Measurements from ENCODE around the gene PAQR6. TPM values are rescaled to one million over a fixed set of nuclear protein-coding genes. Genes with fewer than 3 reads are reported as not detected.
A peak's percentile ranks its signal among the peaks of the same experiment; 100 is the strongest.

PAQR6 gene
- polyA plus RNA-seq, 1 donor from 2014 or later = 16.8 TPM

DNA sequence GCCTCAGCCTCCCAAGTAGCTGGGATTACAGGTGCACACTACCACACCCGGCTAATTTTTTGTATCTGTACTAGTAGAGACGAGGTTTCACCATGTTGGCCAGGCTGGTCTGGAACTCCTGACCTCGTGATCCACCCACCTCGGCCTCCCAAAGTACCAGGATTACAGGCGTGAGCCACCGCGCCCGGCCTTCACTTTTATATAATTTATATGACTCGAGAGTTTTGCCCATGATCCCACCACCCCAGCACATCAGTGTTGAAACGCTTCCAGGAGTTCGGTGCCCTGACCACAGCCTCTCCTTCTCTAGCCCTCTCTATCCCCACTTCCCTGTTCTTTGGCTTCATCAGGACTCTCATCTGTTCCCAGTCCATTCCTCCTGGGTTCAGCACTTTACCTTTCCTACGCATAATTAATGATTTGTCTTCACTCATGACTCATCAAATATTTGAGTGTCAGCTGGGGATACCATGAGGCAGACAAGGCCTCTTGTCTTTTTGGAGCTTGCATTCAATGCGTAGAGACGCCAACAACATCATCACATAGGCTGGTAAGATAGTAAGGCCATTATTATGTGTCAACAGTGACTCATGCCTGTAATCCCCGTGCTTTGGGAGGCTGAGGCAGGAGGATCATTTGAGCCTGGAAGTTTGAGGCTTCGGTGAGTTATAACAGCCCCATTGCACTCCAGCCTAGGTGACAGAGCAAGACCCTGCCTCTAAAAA, 33.7 kb downstream of the PAQR6 start:
- Histone ChIP-seq H3K27ac (ENCODE audit: low read length) (peak overlapping the region; percentile 96), H3K27me3 (ENCODE audit: insufficient read depth, low read depth, low read length) (no peaks in the 10 kb centered on the region), H3F3A (ENCODE audit: insufficient read depth, low read length, poor library complexity, severe bottlenecking) (no peaks in the 10 kb centered on the region), H3K9me3 (ENCODE audit: low read length) (no peaks in the 10 kb centered on the region), H3K9me2 (ENCODE audit: insufficient read depth, low read length) (no peaks in the 10 kb centered on the region), H3K4me3 (ENCODE audit: low read length) (peak overlapping the region; percentile 81), H4K20me1 (ENCODE audit: insufficient read depth) (no peaks in the 10 kb centered on the region), H3K9ac (ENCODE audit: low read length) (peak overlapping the region; percentile 89), H3K4me2 (ENCODE audit: low read length) (peak overlapping the region; percentile 94), H3K36me3 (ENCODE audit: insufficient read depth, low read length) (no peaks in the 10 kb centered on the region), H2AFZ (ENCODE audit: low read depth, low read length) (no peak overlapping the region), H3K79me2 (replicated peaks; ENCODE audit: insufficient read depth, low read length) (peaks cover 11% of the 10 kb centered on the region)
- no peak for TF ChIP-seq EZH2 (IDR thresholded peaks at IDR 0.05; ENCODE audit: borderline replicate concordance, insufficient read depth, low read length, poor library complexity, severe bottlenecking)
- no peak for TF ChIP-seq EP300 (conservative IDR thresholded peaks at IDR 0.05; ENCODE audit: poor library complexity, severe bottlenecking)
- TF ChIP-seq, protein P1, sequence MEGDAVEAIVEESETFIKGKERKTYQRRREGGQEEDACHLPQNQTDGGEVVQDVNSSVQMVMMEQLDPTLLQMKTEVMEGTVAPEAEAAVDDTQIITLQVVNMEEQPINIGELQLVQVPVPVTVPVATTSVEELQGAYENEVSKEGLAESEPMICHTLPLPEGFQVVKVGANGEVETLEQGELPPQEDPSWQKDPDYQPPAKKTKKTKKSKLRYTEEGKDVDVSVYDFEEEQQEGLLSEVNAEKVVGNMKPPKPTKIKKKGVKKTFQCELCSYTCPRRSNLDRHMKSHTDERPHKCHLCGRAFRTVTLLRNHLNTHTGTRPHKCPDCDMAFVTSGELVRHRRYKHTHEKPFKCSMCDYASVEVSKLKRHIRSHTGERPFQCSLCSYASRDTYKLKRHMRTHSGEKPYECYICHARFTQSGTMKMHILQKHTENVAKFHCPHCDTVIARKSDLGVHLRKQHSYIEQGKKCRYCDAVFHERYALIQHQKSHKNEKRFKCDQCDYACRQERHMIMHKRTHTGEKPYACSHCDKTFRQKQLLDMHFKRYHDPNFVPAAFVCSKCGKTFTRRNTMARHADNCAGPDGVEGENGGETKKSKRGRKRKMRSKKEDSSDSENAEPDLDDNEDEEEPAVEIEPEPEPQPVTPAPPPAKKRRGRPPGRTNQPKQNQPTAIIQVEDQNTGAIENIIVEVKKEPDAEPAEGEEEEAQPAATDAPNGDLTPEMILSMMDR (IDR thresholded peaks at IDR 0.05; ENCODE audit: poor library complexity, severe bottlenecking) = no peak
- no peak for TF ChIP-seq SMC3 (conservative IDR thresholded peaks at IDR 0.05; ENCODE audit: poor library complexity)
- TF ChIP-seq MXI1 (conservative IDR thresholded peaks at IDR 0.05; ENCODE audit: poor library complexity, severe bottlenecking) = no peak
- no peak for TF ChIP-seq POLR2AphosphoS5 (IDR thresholded peaks at IDR 0.05)
- TF ChIP-seq RAD21 (conservative IDR thresholded peaks at IDR 0.05) = no peak
- TF ChIP-seq TAF1 (IDR thresholded peaks at IDR 0.05; ENCODE audit: low read depth) = no peak

DNA sequence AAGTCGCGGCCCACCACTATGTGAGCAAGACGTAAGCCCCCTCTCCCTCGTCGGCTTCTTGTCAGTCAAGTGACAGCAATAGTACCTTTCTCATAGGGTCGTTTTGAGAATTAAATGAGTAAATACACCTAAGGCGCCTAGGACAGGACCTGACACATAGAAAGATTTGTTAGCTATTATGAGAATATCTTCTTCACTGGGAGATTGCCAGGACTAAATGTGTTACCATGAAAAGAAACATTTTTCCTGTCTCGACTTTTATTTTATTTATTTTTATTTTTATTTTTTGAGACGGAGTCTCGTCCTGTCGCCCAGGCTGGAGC, 34.3 kb downstream of the PAQR6 start:
- peak overlapping the region; percentile 77 for H2AFZ ChIP-seq (ENCODE audit: low read depth, low read length)
- peak overlapping the region; percentile 89 for H3K9ac ChIP-seq (ENCODE audit: low read length)
- H3K79me2 ChIP-seq (replicated peaks; ENCODE audit: insufficient read depth, low read length) = peaks cover 10% of the 10 kb centered on the region
- H3F3A ChIP-seq (ENCODE audit: insufficient read depth, low read length, poor library complexity, severe bottlenecking) = no peaks in the 10 kb centered on the region
- no peak for TF ChIP-seq MXI1 (conservative IDR thresholded peaks at IDR 0.05; ENCODE audit: poor library complexity, severe bottlenecking)
- TF ChIP-seq, protein P2, sequence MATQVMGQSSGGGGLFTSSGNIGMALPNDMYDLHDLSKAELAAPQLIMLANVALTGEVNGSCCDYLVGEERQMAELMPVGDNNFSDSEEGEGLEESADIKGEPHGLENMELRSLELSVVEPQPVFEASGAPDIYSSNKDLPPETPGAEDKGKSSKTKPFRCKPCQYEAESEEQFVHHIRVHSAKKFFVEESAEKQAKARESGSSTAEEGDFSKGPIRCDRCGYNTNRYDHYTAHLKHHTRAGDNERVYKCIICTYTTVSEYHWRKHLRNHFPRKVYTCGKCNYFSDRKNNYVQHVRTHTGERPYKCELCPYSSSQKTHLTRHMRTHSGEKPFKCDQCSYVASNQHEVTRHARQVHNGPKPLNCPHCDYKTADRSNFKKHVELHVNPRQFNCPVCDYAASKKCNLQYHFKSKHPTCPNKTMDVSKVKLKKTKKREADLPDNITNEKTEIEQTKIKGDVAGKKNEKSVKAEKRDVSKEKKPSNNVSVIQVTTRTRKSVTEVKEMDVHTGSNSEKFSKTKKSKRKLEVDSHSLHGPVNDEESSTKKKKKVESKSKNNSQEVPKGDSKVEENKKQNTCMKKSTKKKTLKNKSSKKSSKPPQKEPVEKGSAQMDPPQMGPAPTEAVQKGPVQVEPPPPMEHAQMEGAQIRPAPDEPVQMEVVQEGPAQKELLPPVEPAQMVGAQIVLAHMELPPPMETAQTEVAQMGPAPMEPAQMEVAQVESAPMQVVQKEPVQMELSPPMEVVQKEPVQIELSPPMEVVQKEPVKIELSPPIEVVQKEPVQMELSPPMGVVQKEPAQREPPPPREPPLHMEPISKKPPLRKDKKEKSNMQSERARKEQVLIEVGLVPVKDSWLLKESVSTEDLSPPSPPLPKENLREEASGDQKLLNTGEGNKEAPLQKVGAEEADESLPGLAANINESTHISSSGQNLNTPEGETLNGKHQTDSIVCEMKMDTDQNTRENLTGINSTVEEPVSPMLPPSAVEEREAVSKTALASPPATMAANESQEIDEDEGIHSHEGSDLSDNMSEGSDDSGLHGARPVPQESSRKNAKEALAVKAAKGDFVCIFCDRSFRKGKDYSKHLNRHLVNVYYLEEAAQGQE (IDR thresholded peaks at IDR 0.05; ENCODE audit: borderline replicate concordance) = no peak
- no peak for TF ChIP-seq POLR2AphosphoS5 (IDR thresholded peaks at IDR 0.05)
- no peak for TF ChIP-seq TAF1 (IDR thresholded peaks at IDR 0.05; ENCODE audit: low read depth)
- TF ChIP-seq, protein P1 (IDR thresholded peaks at IDR 0.05; ENCODE audit: poor library complexity, severe bottlenecking) = no peak
- TF ChIP-seq EZH2 (IDR thresholded peaks at IDR 0.05; ENCODE audit: borderline replicate concordance, insufficient read depth, low read length, poor library complexity, severe bottlenecking) = no peak
- TF ChIP-seq RAD21 (conservative IDR thresholded peaks at IDR 0.05) = no peak
- no peak for TF ChIP-seq EP300 (conservative IDR thresholded peaks at IDR 0.05; ENCODE audit: poor library complexity, severe bottlenecking)
- no peak for TF ChIP-seq SMC3 (conservative IDR thresholded peaks at IDR 0.05; ENCODE audit: poor library complexity)
- peak overlapping the region; percentile 94 for H3K4me2 ChIP-seq (ENCODE audit: low read length)
- no peaks in the 10 kb centered on the region for H3K9me3 ChIP-seq (ENCODE audit: low read length)
- no peaks in the 10 kb centered on the region for H4K20me1 ChIP-seq (ENCODE audit: insufficient read depth)
- peak overlapping the region; percentile 96 for H3K27ac ChIP-seq (ENCODE audit: low read length)
- H3K36me3 ChIP-seq (ENCODE audit: insufficient read depth, low read length) = no peaks in the 10 kb centered on the region
- H3K4me3 ChIP-seq (ENCODE audit: low read length) = peak overlapping the region; percentile 81
- H3K9me2 ChIP-seq (ENCODE audit: insufficient read depth, low read length) = no peaks in the 10 kb centered on the region
- no peaks in the 10 kb centered on the region for H3K27me3 ChIP-seq (ENCODE audit: insufficient read depth, low read depth, low read length)

Measured in neural cell (in vitro differentiated cells).